Heart left ventricle (tissue), 16 donors: ENCODE results near the gene GPBP1L1. TPM values are rescaled to one million over a fixed set of nuclear protein-coding genes. Genes with fewer than 3 reads are reported as not detected.
"Not testable (repeated sequence)": the region's sequence is repeated elsewhere in the genome, so short reads cannot be mapped to it uniquely, and the experiment has no call there.

ENCODE experiments used
- ATAC-seq, 4 donors: fragments of 200-7000 bp; cut with Tn5 transposase; one replicate each; pipeline ENCODE4 v1.9.1; 2020 to 2022; ENCODE audit warnings: moderate library complexity in 4 of 4, mild to moderate bottlenecking in 3 of 4, moderate number of reproducible peaks in 1 of 4
- DNase-seq, 5 donors: peaks; one replicate each; pipeline ENCODE4 v3.0.0-alpha.2; 2020
- H3K27ac ChIP-seq, 12 donors: fragments of 200-600 bp; sonication (generic) in 4 of 12; one replicate each; pipeline versions ENCODE4 v1.5.0 to v1.8.0; 2016 to 2022; ENCODE audit warnings: mild to moderate bottlenecking in 2 of 12
- H3K27me3 ChIP-seq, 9 donors: fragments of 200-600 bp; sonication (generic) in 2 of 9; one replicate each; pipeline versions ENCODE4 v1.5.1 to v1.8.0; 2016 to 2022; ENCODE audit warnings: mild to moderate bottlenecking in 3 of 9
- H3K36me3 ChIP-seq, 9 donors: fragments of 200-600 bp; sonication (generic) in 2 of 9; one replicate each; pipeline versions ENCODE4 v1.5.0 to v1.8.0; 2018 to 2022; ENCODE audit warnings: mild to moderate bottlenecking in 2 of 9
- H3K4me1 ChIP-seq, 12 donors: fragments of 200-600 bp; sonication (generic) in 4 of 12; one replicate each; pipeline versions ENCODE4 v1.5.0 to v1.8.0; 2016 to 2022; ENCODE audit warnings: mild to moderate bottlenecking in 3 of 12
- H3K4me3 ChIP-seq, 12 donors: fragments of 200-600 bp; sonication (generic) in 4 of 12; one replicate each; pipeline versions ENCODE4 v1.5.0 to v1.8.0; 2017 to 2022; ENCODE audit warnings: mild to moderate bottlenecking in 9 of 12, moderate library complexity in 4 of 12
- H3K9me3 ChIP-seq, 12 donors: fragments of 200-600 bp; sonication (generic) in 4 of 12; one replicate each; pipeline versions ENCODE4 v1.5.0 to v1.8.0; 2016 to 2022; ENCODE audit warnings: mild to moderate bottlenecking in 1 of 12
- CTCF ChIP-seq, 12 donors: fragments of 200-600 bp; sonication (generic) in 4 of 12; IDR thresholded peaks; one replicate each; pipeline versions ENCODE4 v1.5.0 to v1.8.0; 2018 to 2022; ENCODE audit warnings: antibody characterized with exemption in 12 of 12, mild to moderate bottlenecking in 5 of 12
- POLR2A ChIP-seq, 2 donors: fragments of 450-650 bp; IDR thresholded peaks; one replicate each; pipeline ENCODE4 v1.6.1; 2017; ENCODE audit warnings: antibody characterized with exemption in 2 of 2, mild to moderate bottlenecking in 2 of 2, moderate library complexity in 2 of 2
- WGBS, 4 donors: extraction: QIAGEN DNeasy Blood & Tissue Kit in 2 of 4; methylation state at CpG; one replicate each; pipeline versions ENCODE4 v1.1.5 to v1.1.7; 2013 to 2018; 5-methylcytosine and 5-hydroxymethylcytosine counted together
- intact Hi-C, 10 donors: fragments of 100-400 bp; cut with DNase I; formaldehyde crosslinking; loops; one replicate each; pipeline versions ENCODE4 v1.11.1 to v1.14.2; 2022
- polyA plus RNA-seq, 2 donors: library from polyadenylated mRNA; stranded (reverse); fragments of 200-250 nt; gene quantifications; one replicate each; pipeline ENCODE4 v1.2.3, GENCODE V29; 2013
- total RNA-seq, 9 donors: library from RNA; depleted of rRNA in 2 of 9; stranded (reverse); fragments of >200 nt in 2 of 9; fragmentation: NEBNext Ultra II Directional in 3 of 9; extraction: Animal tissue kit (Norgen Biotek cat#: 25700) in 3 of 9; gene quantifications; one replicate each; pipeline versions ENCODE4 v1.1.0 to v1.2.4, GENCODE V29; 2016 to 2023
- donor health status: ischemic (EF 13 %, LVEDD 7.1; RV severe dilation, severe dysfunction).
- donor health status: healthy with polysubstance abuse.
- donor health status: DM: no; HTN: yes; CAD: no.
- donor health status: DM: no; HTN: no; CAD: no.
- donor health status: ischemic (EF 25% LVEDD 6.9; RV normal size, moderate dysfunction).
- donor health status: ischemic (EF 25% LVEDD 5.7; RV mildly dilated, moderate dysfunction).
- donor health status: healthy.
- donor health status: DM: yes; HTN: yes; CAD: no.
- donor health status: ischemic (EF 35%, LVEDD 5.7; RV mildly dilated, moderate dysfunction).
- donor health status: nonischemic (EF 11% LVEDD 7.7; RV severe dilation, severe dysfunction).
- donor health status: DM: yes; HTN: yes; CAD: no.
- donor health status: PGD.
- donor health status: ischemic (EF 29% LVEDD 5.4; RV normal size, mild dysfunction).
- donor health status: nonischemic (EF 23%, LVEDD 6.1; RV moderate dilation, normal function).

GPBP1L1 gene
- total and polyA plus RNA-seq, 11 donors: 26.6 to 94.2 (median 76.0) TPM

GRCh38 chr1:45716700-45717099 lies 30.4 kb upstream of the GPBP1L1 start:
- Histone ChIP-seq H3K9me3 (no peaks in the 10 kb centered on the region), H3K27me3 (no peaks in the 10 kb centered on the region), H3K27ac (no peak overlapping the region), H3K4me3 (no peak overlapping the region), H3K4me1 (no peaks in the 10 kb centered on the region), H3K36me3 (peaks cover 0 to 75% (median 23%) of the 10 kb centered on the region in 9 donors)
- WGBS, 4 donors: 90 to 92% (median 91%) methylated on average over 3 of the region's 3 CpGs
- intact Hi-C loops: no loop called here
- ATAC-seq (no peak), DNase-seq (no peak)
- TF ChIP-seq CTCF (IDR thresholded peaks at IDR 0.05): no peak

- DNase-seq: no peak
- ATAC-seq: no peak
- no peaks in the 10 kb centered on the region for H3K4me1 ChIP-seq
- 90 to 98% (median 92%) methylated on average over 3 of the region's 3 CpGs for WGBS, 4 donors
- no peak overlapping the region for H3K4me3 ChIP-seq
- peaks cover 0 to under 1% (median 0%) of the 10 kb centered on the region in 12 donors for H3K9me3 ChIP-seq
- no peak overlapping the region for H3K27ac ChIP-seq
- H3K36me3 ChIP-seq: peaks cover 0 to 81% (median 32%) of the 10 kb centered on the region in 9 donors
- intact Hi-C loops: no loop called here
- H3K27me3 ChIP-seq: no peaks in the 10 kb centered on the region
- TF ChIP-seq POLR2A (IDR thresholded peaks at IDR 0.05): no peak
- no peak for TF ChIP-seq CTCF (IDR thresholded peaks at IDR 0.05)
These were observed 27.4 kb upstream of the GPBP1L1 start for GRCh38 chr1:45713711-45714110.

GRCh38 chr1:45704637-45705036 lies 18.3 kb upstream of the GPBP1L1 start:
- intact Hi-C loops: no loop called here
- TF ChIP-seq CTCF (IDR thresholded peaks at IDR 0.05) (no peak), POLR2A (IDR thresholded peaks at IDR 0.05) (no peak)
- no peak overlapping the region for H3K27ac ChIP-seq
- no peaks in the 10 kb centered on the region for H3K27me3 ChIP-seq
- no peak overlapping the region for H3K4me3 ChIP-seq
- DNase-seq: no peak
- H3K9me3 ChIP-seq: peaks cover 0 to 11% (median 0%) of the 10 kb centered on the region in 12 donors
- 100% methylated on average over 1 of the region's 1 CpG for WGBS, 4 donors
- peaks cover 0 to 55% (median 19%) of the 10 kb centered on the region in 9 donors for H3K36me3 ChIP-seq
- H3K4me1 ChIP-seq: no peaks in the 10 kb centered on the region
- no peak for ATAC-seq

GRCh38 chr1:45694823-45695222 lies 8.5 kb upstream of the GPBP1L1 start:
- TF ChIP-seq CTCF (IDR thresholded peaks at IDR 0.05) (no peak), POLR2A (IDR thresholded peaks at IDR 0.05) (no peak)
- Histone ChIP-seq H3K9me3 (no peaks in the 10 kb centered on the region), H3K36me3 (peaks cover 0 to 90% (median 72%) of the 10 kb centered on the region in 9 donors), H3K4me1 (peaks cover 0 to 2% (median 0%) of the 10 kb centered on the region in 12 donors), H3K4me3 (no peak overlapping the region), H3K27ac (no peak overlapping the region), H3K27me3 (no peaks in the 10 kb centered on the region)
- WGBS, 4 donors: 86 to 92% (median 88%) methylated on average over 7 of the region's 7 CpGs
- no peak for ATAC-seq
- intact Hi-C loops: no loop called here
- DNase-seq: no peak

GRCh38 chr1:45693811-45694210 lies 7.5 kb upstream of the GPBP1L1 start:
- ATAC-seq, DNase-seq, H3K9me3 ChIP-seq, H3K4me3 ChIP-seq, H3K27ac ChIP-seq, intact Hi-C loops, H3K27me3 ChIP-seq: not testable (repeated sequence)
- 81 to 84% (median 83%) methylated on average over 8 of the region's 8 CpGs for WGBS, 4 donors
- Histone ChIP-seq H3K36me3 (peaks cover 0 to 81% (median 62%) of the 10 kb centered on the region in 9 donors), H3K4me1 (peaks cover 0 to 12% (median 7%) of the 10 kb centered on the region in 12 donors)
